T follicular helper cell (primary cell): ENCODE data around the gene FAIM2.
"Not testable (repeated sequence)": the region's sequence is repeated elsewhere in the genome, so short reads cannot be mapped to it uniquely, and the experiment has no call there.

ENCODE experiments used
- DNase-seq: peaks from one replicate; pipeline ENCODE4 v3.0.0-alpha.2; 2020; ENCODE audit warnings: low read depth

FAIM2 gene

DNA sequence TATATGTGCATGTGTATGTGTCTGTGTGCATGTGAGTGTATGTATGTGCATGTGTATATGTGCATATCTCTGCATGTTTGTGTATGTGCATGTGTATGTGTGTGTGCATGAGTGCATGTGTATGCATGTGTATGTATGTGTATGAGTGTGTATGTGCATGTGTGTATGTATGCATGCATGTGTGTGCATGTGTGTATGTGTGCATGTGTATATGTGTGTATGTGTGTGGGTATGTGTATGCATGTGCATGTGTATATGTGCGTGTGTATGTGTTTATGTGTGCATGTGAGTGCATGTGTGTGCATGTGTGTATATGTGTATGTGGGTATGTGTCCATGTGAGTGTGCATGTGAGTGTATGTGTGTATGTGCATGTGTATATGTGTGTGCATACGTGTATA lies 24.6 kb downstream of the FAIM2 start:
- DNase-seq = not testable (repeated sequence)

DNA sequence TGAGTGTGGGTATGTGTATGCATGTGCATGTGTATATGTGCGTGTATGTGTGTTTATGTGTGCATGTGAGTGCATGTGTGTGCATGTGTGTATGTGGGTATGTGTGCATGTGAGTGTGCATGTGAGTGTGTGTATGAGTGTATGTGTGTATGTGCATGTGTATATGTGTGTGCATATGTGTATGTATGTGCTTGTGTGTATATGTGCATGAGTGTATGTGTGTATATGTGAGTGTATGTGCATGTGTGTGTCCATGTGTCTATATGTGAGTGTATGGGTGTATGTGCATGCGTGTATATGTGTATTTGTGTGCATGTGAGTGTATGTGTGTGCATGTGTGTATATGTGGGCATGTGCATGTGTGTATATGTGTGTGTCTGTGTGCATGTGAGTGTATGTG lies 25.7 kb downstream of the FAIM2 start:
- no peak for DNase-seq

DNA sequence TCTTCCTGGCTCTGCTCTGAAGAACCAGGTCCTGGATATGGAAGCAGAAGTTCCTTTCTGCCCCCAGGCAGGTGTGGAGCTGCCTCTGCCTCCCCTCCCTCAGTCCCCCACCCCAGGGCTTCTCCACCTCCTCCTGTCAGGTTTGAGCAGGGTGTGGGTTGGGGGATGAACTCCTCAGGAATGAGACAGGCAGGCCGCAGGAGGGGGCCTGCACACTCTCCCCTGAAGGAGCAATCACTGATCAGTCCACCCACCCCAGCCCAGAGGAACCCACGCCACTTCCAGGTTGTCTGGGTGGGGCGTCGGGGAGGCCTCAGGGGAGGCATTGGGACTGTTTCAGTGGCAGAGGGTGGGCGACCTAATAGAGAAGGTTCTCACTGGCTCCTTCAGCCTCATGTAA lies 26.6 kb downstream of the FAIM2 start:
- DNase-seq = no peak

DNA sequence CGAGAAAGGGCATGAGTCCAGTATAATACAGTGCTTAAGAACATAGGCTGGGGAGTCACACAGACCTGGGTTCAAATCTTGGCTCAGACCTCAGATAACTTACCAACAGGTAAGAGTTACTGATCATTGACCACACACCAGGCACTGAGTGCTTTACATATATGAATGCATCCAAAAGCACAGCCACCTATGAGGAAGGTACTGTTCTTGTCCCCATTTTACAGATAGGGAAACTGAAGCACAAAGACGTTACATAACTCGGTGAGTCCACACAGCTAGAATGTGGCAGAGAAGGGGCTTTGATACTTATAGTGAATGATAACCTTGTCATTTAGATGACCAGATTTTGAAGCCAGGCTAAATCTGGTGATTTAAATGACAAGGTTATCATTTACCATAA lies 27.6 kb downstream of the FAIM2 start:
- DNase-seq = no peak

DNA sequence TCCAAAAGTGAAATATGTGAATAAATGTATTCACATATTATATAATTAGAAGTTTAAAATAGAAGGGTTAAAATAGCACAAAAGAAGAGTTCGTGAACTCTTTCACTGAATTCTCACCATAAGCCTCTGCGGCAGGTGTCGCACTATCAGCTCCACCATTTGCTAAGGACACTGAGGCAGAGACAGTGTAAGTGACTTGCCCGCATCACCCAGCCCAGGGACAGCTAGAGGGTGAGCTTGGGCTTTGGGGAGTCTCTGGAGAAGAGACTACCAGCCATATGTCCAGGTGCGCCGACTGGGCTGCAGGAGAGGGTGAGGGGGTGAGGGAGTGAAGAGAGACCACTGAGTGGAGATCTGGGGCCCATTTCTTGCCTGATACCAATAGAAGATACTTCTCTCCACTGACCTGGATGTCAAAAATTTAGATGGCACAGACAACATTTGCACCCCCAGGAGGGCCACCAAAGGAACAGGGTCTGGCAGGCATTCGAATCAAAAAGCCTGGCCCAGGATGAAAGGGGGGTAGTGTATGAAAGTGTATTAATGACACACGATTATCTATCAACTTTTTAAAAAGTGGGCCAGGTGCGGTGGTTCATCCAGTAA lies 28.5 kb downstream of the FAIM2 start:
- DNase-seq = no peak

DNA sequence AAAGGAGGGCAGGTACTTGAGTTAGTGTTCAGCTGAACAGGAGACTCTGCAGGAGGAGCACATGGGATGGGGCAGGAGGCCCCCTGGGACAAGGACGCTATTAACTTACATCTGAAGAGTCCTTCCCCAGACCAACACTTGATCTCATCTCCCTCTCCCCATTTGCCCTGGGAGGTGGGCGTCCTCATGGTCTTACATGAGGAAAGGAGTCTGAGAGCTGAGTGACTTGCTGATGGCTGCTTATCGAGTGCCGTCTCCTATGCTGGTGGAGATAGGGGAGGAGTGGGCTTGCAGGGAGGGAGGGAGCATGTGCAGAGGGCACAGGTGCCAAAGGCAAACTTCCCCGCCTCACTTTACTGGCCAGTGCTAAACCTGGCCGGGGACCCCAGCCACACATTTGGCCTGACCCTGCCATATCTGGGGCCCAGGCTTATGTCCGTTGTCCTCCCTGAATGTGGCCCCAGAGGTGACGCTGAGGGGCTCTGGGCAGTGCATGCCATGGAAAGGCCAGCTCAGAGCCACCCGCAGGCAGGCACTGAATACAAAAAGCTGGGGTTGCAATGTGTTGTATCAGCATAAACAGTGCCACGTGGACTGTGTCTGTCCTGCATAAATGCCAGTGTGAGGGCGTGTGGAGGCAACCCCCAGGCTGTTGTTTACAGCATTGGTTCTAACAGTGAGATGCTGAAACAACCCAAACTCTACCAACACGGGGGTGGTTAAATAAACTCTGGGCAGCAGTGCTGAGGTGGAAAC lies 29.4 kb downstream of the FAIM2 start:
- no peak for DNase-seq

DNA sequence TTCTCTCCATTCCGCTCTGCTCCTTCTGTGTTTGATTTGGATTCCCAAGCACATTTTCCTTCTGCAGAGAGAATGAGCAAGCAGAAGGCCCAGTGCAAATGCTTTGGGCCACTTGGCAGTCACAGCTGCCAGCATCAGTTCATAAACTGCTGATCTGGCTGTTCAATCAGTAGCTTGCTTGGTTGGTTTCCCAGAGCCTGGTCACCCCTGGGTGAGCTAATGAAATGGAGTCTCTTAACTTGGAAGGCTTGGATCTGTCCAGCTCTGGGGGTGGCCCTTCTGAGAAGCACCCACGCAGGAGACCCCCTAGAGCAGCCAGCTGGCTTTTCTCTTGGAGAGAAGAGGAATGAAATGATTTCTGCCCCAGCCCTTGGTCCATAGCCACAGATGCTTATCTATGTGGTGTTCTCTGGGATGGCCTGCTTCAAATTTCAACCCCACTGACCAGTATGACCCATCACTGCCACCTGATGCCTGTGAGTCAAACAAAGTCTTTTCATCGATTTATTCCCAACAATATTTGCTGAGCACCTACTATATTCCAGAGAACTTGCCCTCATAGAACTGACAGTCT lies 30.3 kb downstream of the FAIM2 start:
- no peak for DNase-seq

DNA sequence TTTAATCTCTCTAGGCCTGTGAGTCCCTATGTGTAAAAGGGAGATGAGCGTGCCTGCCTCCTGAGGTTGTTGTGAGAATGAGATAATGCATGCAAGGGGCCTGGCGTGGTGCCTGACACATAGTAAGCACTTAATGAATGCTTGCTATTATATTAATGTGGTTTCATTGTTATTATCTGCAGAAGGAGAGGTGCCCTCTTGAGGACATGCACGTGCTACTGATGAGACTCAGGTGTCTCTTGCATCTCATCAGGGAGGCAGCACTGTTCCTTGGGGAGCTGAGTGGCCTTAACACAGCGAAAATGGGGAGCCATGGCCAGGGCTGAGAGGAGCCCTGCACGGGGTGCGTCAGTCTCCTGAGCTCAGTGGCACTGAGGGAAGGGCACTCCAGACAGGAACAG lies 30.9 kb downstream of the FAIM2 start:
- DNase-seq = no peak

DNA sequence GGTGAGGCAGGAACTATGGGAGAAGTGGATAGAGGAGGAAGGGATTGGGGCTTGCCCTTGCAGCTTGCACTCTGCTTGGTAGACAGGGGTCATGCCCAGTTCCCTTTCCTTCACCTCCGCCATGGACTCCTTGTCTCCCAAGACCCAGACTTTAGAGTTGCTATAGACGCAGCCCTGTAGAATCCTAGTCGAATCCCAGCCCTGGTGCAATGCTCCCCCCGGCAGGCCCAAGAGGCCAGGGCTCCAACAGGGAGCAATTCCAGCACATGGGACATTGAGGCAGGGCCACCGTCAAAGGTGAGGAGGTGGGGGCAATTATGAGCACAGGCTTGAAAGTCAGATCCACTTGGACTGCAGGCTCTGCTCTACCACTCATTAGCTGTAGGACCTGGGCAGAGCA lies 31.3 kb downstream of the FAIM2 start:
- DNase-seq = no peak

DNA sequence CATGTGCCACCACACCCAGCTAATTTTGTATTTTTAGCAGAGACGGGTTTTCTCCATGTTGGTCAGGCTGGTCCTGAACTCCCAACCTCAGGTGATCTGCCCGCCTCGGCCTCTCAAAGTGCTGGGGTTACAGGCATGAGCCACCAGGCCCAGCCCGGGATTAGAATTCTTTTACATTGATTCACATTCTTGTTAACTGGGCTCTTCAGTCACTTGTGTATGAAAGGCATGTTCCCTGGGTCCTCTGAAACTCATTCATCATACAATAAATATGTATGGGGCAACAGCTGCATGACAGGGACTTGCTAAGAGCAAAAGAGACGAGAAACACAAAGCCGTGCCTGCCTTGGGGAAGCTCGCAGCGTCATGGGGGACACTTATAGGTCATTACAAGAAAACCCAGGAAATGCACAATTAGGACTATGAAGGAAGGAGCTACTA lies 31.9 kb downstream of the FAIM2 start:
- not testable (repeated sequence) for DNase-seq

DNA sequence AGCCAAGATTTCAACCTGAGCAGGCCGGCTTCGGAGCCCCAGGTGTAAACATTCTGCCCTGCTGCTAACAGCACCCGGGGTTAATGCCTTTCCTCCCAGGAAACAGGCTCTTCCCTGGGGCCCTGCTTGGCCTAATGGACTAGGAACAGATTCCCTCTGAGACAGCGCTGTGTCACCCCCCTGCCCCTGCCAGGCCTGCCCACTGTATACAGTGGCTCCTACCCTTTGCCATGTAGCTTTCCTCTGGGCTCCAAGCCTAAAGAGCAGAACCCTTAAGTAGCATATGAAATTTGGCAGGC lies 32.5 kb downstream of the FAIM2 start:
- DNase-seq = no peak

DNA sequence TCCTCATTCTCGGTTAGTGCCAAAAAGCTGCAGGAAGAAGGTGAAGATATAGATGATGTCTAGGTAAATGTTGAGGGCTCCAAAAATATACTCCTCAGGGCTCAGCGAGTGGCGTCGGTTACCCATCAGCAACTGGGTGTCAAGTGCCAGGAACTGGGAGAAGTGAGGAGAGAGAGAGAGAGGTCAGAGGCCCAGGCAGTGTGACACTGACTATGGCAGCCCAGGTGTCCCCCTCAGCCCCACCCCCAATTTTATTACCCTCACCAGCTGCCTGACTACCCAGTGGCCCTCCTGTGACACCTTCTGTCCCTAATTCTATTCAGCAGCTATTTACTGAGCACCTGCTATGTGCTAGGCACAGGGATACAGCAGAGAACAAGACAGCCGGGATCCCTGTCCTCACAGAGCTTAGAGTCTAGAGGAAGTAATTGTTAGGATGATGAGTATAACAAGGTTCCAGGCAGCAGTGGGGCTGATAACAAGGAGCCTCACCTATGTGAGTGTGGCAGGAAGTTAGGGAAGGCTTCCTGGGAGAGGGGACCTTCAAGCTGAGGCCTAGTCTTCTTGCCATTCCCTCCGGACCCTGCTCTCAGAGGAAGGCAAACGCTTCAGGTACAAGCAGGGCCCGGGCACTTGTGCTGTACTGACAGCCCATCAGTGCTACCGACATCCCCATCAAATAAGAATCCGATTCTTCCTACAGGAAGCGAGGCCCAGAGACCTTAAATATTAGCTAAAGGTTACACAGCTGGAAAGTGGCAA lies 33.0 kb downstream of the FAIM2 start:
- no peak for DNase-seq

DNA sequence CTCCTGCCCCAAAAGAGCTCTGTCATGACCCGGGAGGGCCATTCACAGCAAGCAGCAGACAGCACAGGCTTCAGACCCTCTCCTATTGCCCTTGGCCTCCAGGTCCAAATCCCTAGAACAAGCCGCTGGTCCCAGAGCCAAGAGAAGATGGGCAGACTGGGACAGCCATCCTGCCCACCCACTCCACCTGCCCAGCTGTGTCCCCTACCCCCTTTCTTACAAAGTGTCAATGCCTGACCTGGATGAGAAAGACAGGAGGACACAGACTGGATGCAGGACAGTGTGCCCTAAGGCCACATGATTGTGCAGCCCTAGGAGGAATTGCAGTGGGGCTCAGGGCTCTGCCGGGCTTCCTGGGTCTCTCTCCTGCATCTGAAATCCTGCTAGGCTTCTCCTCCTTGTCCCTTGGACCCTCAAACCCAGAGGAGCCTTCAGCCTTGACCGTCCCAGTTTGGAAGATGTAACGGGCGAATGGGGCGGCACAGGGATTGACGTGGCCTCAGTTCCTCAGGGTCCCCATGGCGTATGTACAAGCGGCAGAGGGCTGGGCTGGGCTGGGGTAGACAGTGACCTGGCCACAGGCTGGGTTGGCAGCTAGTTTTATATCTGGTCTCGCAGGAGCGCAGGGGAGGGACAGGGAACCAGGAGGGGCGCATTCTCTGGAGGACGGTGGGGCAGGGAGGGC lies 33.7 kb downstream of the FAIM2 start:
- no peak for DNase-seq

DNA sequence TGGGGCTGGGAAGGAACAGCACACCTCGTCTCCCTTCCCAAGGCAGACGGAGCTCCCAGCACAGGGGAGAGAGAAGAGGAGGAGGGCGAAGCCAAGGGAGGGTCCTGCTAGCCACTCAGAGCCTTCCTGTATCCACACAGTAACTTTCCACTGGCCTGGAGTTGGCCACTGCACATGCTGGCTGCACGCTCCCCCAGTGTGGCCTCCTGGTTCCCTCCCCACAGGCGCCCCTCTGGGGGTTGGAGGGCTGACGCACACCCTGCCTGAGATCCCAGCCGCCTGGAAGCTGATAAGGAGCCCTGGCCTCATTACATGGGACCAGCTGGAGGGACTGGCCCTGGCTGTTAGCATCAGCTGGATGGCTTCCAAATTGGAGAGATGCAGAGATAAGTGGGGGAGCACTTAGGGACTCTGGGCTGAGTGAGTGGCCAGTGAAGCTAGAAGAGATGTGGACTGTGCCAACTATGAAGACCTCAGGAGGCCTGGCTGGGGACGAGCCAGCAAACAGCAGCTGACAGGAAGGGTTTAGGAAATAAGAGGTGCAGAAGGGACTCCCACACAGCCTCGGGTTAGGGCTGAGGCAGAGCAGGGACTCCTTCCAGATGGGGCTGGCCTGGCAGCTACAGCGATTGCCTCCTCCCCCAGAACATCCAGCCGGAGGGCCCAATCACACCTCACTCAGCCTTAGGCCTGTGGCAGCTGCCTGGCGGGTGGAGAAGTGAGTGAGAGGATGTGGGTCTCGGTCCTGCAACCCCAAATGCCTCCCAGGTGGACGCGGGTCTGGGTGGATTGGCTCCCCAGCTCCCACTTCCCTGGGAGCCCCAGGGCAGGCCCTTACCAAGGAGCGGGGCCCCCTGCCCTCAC lies 34.5 kb downstream of the FAIM2 start:
- no peak for DNase-seq

DNA sequence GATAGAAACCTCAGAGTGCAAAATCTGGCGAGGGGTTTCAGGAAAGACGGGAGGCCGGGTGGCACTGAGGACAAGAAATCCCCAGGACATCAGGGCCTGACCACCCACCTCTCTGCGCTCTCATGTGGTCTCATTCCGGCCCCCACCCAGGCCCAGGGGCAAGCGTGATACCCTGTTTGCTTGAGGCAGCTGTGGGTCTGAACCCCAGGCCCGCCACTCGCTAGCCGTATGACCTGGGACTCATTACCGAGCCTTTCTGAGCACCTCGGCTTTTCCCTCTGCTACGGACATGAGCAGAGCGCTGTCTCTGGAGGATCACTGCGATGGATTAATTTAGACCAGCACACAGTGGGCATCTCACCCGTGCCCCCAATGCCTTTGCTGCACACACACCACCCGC lies 35.3 kb downstream of the FAIM2 start:
- DNase-seq = no peak

DNA sequence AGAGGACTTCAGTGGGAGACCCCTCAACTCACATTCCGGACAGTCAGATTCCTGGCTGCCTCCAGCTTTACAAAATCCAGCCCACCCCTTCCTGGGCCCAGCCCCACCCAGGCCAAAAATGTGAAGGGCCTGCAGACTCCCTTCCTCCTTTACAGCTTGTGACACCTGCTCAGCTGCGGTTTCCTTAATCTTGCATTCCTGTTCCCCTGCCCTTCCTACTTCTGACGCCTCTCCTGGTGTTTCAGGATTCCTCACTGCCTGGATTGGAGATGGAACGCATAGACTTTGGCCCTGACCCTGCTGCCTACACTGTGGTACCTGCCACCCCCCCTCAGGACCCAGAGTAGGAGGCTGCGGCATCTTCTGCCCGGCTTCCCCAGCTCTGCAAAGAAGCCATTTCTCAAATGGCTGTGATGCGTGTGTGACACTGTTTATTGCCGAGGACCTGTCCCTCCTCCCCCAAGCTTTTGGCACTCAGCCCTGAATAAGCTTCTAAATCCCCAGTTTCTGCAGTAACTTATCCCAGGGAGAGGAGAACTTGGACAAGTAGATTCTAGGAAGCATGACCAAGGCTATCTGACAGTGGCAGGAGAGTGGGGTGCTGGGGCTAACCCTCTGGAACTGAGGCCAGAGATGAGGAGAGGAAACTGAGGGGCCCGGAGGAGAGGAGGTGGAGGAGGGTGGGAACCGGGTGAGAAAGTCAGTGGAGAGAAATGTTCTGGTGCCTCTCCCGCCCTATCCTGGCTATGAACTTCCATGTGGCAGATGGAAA lies 35.9 kb downstream of the FAIM2 start:
- DNase-seq = no peak

DNA sequence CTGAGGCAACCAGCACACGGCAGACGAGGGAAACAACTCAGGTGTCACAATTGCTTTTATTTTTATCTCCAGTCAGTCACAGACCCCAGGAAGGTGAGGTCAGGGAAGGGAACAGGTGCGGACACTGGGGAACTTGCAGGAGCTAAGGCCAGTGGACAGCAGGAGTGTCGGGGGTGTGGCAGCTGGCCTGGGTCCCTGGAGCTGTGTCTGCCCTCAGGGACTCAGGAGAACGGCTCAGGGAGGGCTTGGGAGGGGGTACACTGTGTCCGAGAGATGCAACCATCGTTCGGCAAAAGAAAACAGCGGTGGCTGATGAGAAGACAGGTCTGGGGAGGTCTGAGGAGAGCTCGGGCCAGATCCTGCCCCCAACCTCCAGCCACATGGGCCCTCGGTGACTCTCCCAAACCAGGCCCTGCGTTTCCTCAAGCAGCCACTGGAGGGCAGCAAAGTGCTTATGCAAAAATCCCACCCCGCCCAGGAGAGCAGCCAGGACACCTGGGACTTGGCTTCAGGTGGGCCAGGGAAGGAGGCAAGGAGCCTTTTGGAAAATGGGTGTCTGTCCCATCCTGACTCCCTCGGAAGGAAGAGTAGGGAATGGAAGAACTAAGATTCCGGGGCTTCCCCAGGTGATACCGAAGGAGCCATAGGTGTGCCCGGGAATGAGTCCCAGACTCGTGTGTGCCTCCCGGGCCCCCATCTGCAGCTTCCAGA lies 36.7 kb downstream of the FAIM2 start:
- DNase-seq = peak; percentile 54

DNA sequence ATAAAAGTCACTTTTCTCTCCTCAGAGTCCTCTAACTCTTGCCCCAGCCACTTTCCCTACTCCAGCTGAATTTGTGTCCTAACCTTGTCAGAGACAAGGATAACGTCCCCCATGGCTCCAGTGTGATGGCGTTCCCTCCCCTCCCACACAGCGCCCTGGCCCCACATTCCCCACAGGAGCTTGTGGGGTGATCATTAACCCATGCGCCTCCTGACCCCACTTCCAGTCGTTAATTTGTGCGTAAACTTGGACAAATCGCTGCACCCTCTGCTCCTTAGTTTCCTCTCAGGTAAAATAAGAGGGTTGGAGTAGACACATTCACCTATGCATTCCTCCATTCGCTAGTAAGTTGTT lies 37.9 kb downstream of the FAIM2 start:
- no peak for DNase-seq

DNA sequence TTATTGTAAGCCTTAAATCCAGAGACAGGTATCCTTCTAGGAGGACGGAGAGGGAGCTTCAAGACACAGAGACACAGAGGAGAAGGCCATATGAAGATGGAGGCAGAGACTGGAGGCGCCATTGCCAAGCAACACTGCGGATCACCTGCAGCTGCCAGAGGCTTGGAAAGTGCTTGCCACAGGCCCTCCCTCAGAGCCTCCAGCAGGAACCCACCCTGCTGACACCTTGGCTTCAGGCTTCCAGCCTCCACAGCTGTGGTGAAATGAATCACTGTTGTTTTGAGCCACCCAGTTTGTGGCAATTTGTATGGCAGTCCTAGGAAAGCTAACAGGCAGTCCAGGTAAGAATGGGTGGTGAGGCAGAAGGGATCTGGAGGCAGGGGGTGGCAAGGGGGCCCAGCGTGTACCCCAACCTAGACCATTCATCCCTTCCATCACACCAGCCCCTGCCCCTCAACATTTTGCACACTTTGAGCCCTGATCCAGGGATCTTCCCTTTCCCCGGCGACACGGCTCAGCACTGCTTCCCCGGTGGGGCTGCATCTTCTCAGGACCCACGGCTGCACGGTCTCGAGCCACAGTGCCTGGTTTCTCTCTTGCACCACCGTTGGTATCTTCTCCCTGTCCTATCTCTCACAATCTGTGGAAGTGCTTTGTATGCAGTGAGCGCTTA lies 38.5 kb downstream of the FAIM2 start:
- DNase-seq = no peak

DNA sequence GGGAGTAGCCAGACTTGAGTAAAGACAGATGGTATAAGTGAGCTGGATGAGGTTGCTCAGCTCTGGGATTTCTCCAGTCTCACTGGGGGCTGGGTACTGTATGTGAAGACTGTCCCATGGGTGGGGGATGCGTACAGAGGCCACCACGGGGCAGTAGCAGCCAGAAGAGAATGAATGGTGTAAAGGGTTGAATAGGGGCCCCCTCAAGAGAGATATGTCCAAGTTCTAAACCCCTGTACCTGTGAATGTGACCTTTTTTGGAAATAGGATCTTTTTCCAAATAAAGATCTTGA lies 39.0 kb downstream of the FAIM2 start:
- no peak for DNase-seq
